CD4-positive, alpha-beta T cell (primary cell): ENCODE measurements around the gene SLC38A1. TPM values are rescaled to one million over a fixed set of nuclear protein-coding genes. Genes with fewer than 3 reads are reported as not detected.

Source experiments
- ATAC-seq: fragments of 200-7000 bp; cut with Tn5 transposase; one replicate; pipeline ENCODE4 v1.10.0; 2022; ENCODE audit warnings: mild to moderate bottlenecking; ENCODE audit not compliant: poor library complexity
- CTCF ChIA-PET: fragments of 350-600 bp; sonication (Branson Sonifier 250); formaldehyde crosslinking; loops from one replicate; lab custom pipeline; 2021; ENCODE audit warnings: antibody characterized with exemption, inconsistent platforms; lab: Charles Lee
- POLR2A ChIA-PET: fragments of 350-600 bp; sonication (Branson Sonifier 250); formaldehyde crosslinking; loops from one replicate; lab custom pipeline; 2021; ENCODE audit warnings: antibody characterized with exemption, inconsistent platforms; lab: Charles Lee
- DNase-seq, 14 experiments: peaks; one replicate each; pipeline ENCODE4 v3.0.0-alpha.2; 2013 to 2020; ENCODE audit warnings: mixed read lengths in 2 of 14
- H3K27ac ChIP-seq, 2 donors: one replicate each; pipeline versions ENCODE4 v1.5.1 to v1.7.0; 2013; ENCODE audit warnings: low read length in 2 of 2, low read depth in 1 of 2, mild to moderate bottlenecking in 1 of 2
- H3K27me3 ChIP-seq, 2 experiments: 1 replicate in 1 of 2; 2 replicates in 1 of 2; pipeline versions ENCODE4 v1.6.1 to v1.7.0; 2013; ENCODE audit warnings: low read length in 2 of 2, control low read depth in 1 of 2, mild to moderate bottlenecking in 1 of 2, moderate library complexity in 1 of 2; ENCODE audit not compliant: insufficient read depth in 2 of 2, control insufficient read depth in 1 of 2
- H3K36me3 ChIP-seq: one replicate; pipeline ENCODE4 v1.6.1; 2013; ENCODE audit warnings: low read length, control low read depth; ENCODE audit not compliant: insufficient read depth
- H3K4me1 ChIP-seq: one replicate; pipeline ENCODE4 v1.6.1; 2013; ENCODE audit warnings: low read length, control low read depth; ENCODE audit not compliant: insufficient read depth
- H3K4me3 ChIP-seq: one replicate; pipeline ENCODE4 v1.5.1; 2013; ENCODE audit warnings: mild to moderate bottlenecking, low read length, moderate library complexity
- H3K9me3 ChIP-seq, 2 experiments: 1 replicate in 1 of 2; 2 replicates in 1 of 2; pipeline versions ENCODE4 v1.6.1 to v1.7.0; 2013; ENCODE audit warnings: low read length in 2 of 2, mild to moderate bottlenecking in 2 of 2, control low read depth in 1 of 2, moderate library complexity in 1 of 2; ENCODE audit not compliant: control insufficient read depth in 1 of 2, insufficient read depth in 1 of 2
- H3K27ac Mint-ChIP-seq: one replicate; pipeline ENCODE4 v1.8.0; 2020; ENCODE audit warnings: mixed read lengths
- H3K27me3 Mint-ChIP-seq: one replicate; pipeline ENCODE4 v1.8.0; 2021; ENCODE audit warnings: mixed read lengths
- H3K36me3 Mint-ChIP-seq: one replicate; pipeline ENCODE4 v1.8.0; 2021; ENCODE audit warnings: low read depth, mixed read lengths
- H3K4me1 Mint-ChIP-seq: one replicate; pipeline ENCODE4 v1.8.0; 2021; ENCODE audit warnings: low read depth, mixed read lengths
- H3K4me3 Mint-ChIP-seq: one replicate; pipeline ENCODE4 v1.8.0; 2020; ENCODE audit warnings: mild to moderate bottlenecking, mixed read lengths
- H3K9me3 Mint-ChIP-seq: one replicate; pipeline ENCODE4 v1.8.0; 2020; ENCODE audit warnings: mixed read lengths
- CTCF ChIP-seq: fragments of 200-600 bp; IDR thresholded peaks from one replicate; pipeline ENCODE4 v1.8.0; 2022; ENCODE audit warnings: antibody characterized with exemption, mild to moderate bottlenecking
- intact Hi-C, 2 experiments: fragments of 100-400 bp; cut with DNase I in 1 of 2; cut with micrococcal nuclease in 1 of 2; formaldehyde crosslinking; loops; one replicate each; pipeline versions ENCODE4 v1.15.1 to v1.9.0; 2023 to 2025; cut with DNase I, micrococcal nuclease
- total RNA-seq, 174 experiments: library from RNA in 2 of 174; stranded (reverse) in 2 of 174; gene quantifications; one replicate each; pipeline ENCODE4 v1.2.3 and lab custom pipeline; 2021 to 2026

Gene SLC38A1
- total RNA-seq, 2 experiments from 2014 or later, result 327 to 346 TPM

- TF ChIP-seq CTCF, result no peak
- intact Hi-C loops, result loop anchor here (1.0 to 10.0 kb wide), 6 partner anchors 8 to 1615 kb away; partner anchors contain the start of gene SLC38A1 (in 1 of the 2)
- Mint-ChIP-seq H3K4me1 (peaks cover 99% of the 10 kb centered on the region), H3K27me3 (no peaks in the 10 kb centered on the region), H3K36me3 (peaks cover 94% of the 10 kb centered on the region), H3K27ac (peak overlapping the region; percentile 96), H3K4me3 (peak overlapping the region; percentile 36), H3K9me3 (no peaks in the 10 kb centered on the region)
- ATAC-seq, result peak; percentile 68
- no peak overlapping the region for H3K4me3 ChIP-seq
- no peaks in the 10 kb centered on the region for H3K27me3 ChIP-seq
- ChIA-PET CTCF (interaction anchor here (1.2 to 3.0 kb wide), 2 partner anchors 27 to 59 kb away, joined by 3 to 13 read pairs; partner anchors contain the start of gene SLC38A1), POLR2A (interaction anchor here (0.6 to 10.8 kb wide), 6 partner anchors 7 to 314 kb away, joined by 3 to 94 read pairs (median 9); partner anchors contain the start of gene SLC38A1)
- H3K4me1 ChIP-seq, result peaks cover 45% of the 10 kb centered on the region
- H3K9me3 ChIP-seq, result no peaks in the 10 kb centered on the region
- peak overlapping the region; percentile 69 to 82 for H3K27ac ChIP-seq
- peak in 13 of 14 experiments; percentile 30 to 82 (median 60) for DNase-seq
- peaks cover 56% of the 10 kb centered on the region for H3K36me3 ChIP-seq
Measured at GRCh38 chr12:46209914-46210872, 58.6 kb downstream of the SLC38A1 start.

- Mint-ChIP-seq H3K4me3 (peak overlapping the region; percentile 36), H3K9me3 (no peaks in the 10 kb centered on the region), H3K27ac (peak overlapping the region; percentile 96), H3K36me3 (peaks cover 96% of the 10 kb centered on the region), H3K4me1 (peaks cover 99% of the 10 kb centered on the region), H3K27me3 (no peaks in the 10 kb centered on the region)
- TF ChIP-seq CTCF, result no peak
- intact Hi-C loops, result no loop called here
- H3K27ac ChIP-seq, result peak overlapping the region; percentile 69 to 82
- H3K9me3 ChIP-seq, result no peaks in the 10 kb centered on the region
- peak in 2 of 14 experiments; percentile 35 to 58 for DNase-seq
- no peak overlapping the region for H3K4me3 ChIP-seq
- CTCF ChIA-PET, result interaction anchor here (3.0 kb wide), 1 partner anchor 60 kb away, joined by 13 read pairs; the partner anchor contains the start of gene SLC38A1
- no peaks in the 10 kb centered on the region for H3K27me3 ChIP-seq
- POLR2A ChIA-PET, result interaction anchor here (2.3 to 10.8 kb wide), 3 partner anchors 8 to 60 kb away, joined by 14 to 94 read pairs (median 89); partner anchors contain the start of gene SLC38A1
- peaks cover 66% of the 10 kb centered on the region for H3K36me3 ChIP-seq
- no peak for ATAC-seq
- peaks cover 38% of the 10 kb centered on the region for H3K4me1 ChIP-seq
Measured at GRCh38 chr12:46209170-46209569, 59.7 kb downstream of the SLC38A1 start.

DNA sequence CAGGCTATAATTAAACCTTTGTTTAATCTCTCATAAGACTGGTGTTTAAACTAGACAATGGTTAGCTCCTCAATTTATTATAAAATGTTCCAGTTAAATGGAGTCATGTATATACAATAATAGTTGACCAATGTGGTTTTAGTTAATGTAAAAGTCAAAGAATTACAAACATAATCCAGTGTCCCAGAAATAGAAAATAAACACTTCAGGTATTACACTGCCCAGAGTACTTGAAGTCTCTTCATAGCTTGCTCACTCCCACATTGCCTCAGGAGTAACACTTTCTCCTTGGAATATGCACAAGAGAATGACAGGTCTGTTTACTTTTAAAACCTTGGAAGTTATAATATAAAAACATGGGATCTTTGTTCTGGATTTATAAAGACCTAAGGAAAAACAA, 60.5 kb downstream of the SLC38A1 start:
- no peak overlapping the region for H3K4me3 ChIP-seq
- peak overlapping the region; percentile 96 for H3K27ac Mint-ChIP-seq
- peaks cover 93% of the 10 kb centered on the region for H3K4me1 Mint-ChIP-seq
- ChIA-PET POLR2A (interaction anchor here (1.2 to 10.8 kb wide), 4 partner anchors 9 to 61 kb away, joined by 3 to 94 read pairs (median 52); partner anchors contain the start of gene SLC38A1), CTCF (interaction anchor here (1.0 to 3.0 kb wide), 4 partner anchors 55 to 218 kb away, joined by 3 to 13 read pairs (median 3); partner anchors contain the start of gene SLC38A1)
- H3K27me3 Mint-ChIP-seq, result no peaks in the 10 kb centered on the region
- TF ChIP-seq CTCF, result no peak
- H3K36me3 ChIP-seq, result peaks cover 72% of the 10 kb centered on the region
- no peak overlapping the region for H3K4me3 Mint-ChIP-seq
- H3K27ac ChIP-seq, result peak overlapping the region in 1 of 2 donors; percentile 24
- intact Hi-C loops, result no loop called here
- ATAC-seq (no peak), DNase-seq (no peak)
- H3K36me3 Mint-ChIP-seq, result peaks cover 100% of the 10 kb centered on the region
- H3K4me1 ChIP-seq, result peaks cover 35% of the 10 kb centered on the region
- H3K27me3 ChIP-seq, result no peaks in the 10 kb centered on the region
- no peaks in the 10 kb centered on the region for H3K9me3 Mint-ChIP-seq
- H3K9me3 ChIP-seq, result no peaks in the 10 kb centered on the region
